ENCODE results near the gene YES1. TPM values are rescaled to one million over a fixed set of nuclear protein-coding genes. Genes with fewer than 3 reads are reported as not detected.

The YES1 gene
- total RNA-seq, 2 experiments from 2014 or later: 12.1 to 12.5 TPM

DNA sequence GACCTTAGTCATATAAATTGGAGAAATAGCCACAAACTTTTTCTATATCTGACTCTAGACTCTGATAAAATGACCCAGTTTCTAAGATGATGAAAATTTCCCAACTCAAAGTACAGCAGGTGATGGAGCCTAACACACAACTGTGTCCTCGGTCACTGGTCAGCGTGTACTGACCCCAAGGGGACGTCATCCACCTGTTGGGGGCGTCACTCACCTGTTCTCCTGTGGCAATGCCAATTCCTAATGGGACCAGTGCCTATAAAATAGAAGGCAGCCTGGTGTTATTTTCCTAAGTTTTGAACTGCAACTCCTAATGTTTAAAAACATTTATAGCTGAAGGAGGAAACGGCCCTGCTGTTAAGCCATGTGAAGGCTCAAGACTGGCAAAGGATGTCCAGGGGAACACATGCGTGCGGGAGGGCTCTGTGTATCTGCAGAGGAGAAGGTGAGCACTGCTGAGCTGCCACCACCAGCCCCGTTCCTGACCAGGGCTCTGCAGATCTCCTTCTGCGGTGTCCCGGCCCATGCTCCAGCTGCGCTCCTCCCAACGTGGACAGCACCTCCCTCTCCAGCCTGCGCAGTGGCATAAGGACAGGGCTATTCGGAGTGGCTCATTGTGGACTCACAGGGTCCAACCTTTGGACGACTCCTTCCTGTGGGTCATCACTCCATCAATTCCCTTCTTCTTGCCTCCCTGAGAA is 133.4 kb downstream of the YES1 start:
- CTCF ChIA-PET: interaction anchor here (1.4 kb wide), 1 partner anchor 34 kb away, joined by 3 read pairs; the partner anchor contains the start of gene ENOSF1
- DNase-seq (no peak), ATAC-seq (no peak)
- Mint-ChIP-seq H3K36me3 (peaks cover 53% of the 10 kb centered on the region), H3K4me3 (no peak overlapping the region), H3K9me3 (ENCODE audit: low read depth) (no peaks in the 10 kb centered on the region), H3K27me3 (no peaks in the 10 kb centered on the region), H3K27ac (no peak overlapping the region), H3K4me1 (peaks cover 38% of the 10 kb centered on the region)

DNA sequence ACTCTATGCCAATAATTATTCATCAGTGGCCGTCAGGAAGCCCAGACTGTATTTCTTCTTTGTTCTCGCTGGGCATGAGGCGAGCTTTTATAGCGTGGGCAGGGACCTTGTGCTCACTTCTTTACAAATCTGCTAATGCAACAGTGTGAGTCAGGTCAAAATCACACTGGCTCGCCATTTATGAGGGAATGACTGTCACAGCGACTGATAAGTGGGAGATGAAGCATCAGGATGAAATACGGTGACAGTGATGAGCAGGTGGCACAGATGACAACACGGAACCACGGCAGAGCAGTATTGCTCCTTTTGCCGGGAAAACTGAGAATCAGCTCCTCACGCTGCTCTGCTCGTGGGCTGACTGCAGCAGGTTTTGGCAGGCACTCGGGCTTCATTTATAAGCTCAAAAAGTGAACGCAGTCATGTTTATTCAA is 134.1 kb downstream of the YES1 start:
- Mint-ChIP-seq H3K36me3 (peaks cover 51% of the 10 kb centered on the region), H3K4me3 (no peak overlapping the region), H3K4me1 (peaks cover 32% of the 10 kb centered on the region), H3K27ac (peak overlapping the region; percentile 51), H3K27me3 (no peaks in the 10 kb centered on the region), H3K9me3 (ENCODE audit: low read depth) (no peaks in the 10 kb centered on the region)
- ATAC-seq (no peak), DNase-seq (no peak)
- CTCF ChIA-PET: no interaction called here

DNA sequence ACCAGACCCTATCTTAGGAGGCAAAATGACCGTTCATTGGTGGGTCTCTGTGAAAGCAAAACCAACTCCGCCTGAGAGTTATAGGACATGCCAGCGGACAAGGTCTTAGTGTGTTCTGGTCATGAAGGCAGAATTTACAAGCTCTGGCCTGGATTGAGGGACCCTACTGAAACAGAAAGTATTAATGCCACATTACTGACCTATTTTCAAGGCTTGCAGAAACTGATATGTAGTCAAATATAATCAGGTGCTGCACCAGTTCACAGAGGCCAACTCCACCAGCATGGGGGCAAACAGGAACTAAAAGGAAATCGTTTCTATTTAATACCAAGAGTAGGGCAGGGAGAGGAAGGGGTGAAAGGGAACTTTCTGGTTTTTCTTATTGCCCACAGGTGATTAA is 134.9 kb downstream of the YES1 start:
- H3K27me3 Mint-ChIP-seq: no peaks in the 10 kb centered on the region
- H3K4me3 Mint-ChIP-seq: no peak overlapping the region
- H3K4me1 Mint-ChIP-seq: peaks cover 25% of the 10 kb centered on the region
- DNase-seq: no peak
- no peak for ATAC-seq
- H3K27ac Mint-ChIP-seq: peak overlapping the region; percentile 78
- CTCF ChIA-PET: interaction anchor here (1.0 kb wide), 1 partner anchor 9 kb away, joined by 3 read pairs; no protein-coding TSS in a partner anchor
- peaks cover 54% of the 10 kb centered on the region for H3K36me3 Mint-ChIP-seq
- H3K9me3 Mint-ChIP-seq (ENCODE audit: low read depth): no peaks in the 10 kb centered on the region

DNA sequence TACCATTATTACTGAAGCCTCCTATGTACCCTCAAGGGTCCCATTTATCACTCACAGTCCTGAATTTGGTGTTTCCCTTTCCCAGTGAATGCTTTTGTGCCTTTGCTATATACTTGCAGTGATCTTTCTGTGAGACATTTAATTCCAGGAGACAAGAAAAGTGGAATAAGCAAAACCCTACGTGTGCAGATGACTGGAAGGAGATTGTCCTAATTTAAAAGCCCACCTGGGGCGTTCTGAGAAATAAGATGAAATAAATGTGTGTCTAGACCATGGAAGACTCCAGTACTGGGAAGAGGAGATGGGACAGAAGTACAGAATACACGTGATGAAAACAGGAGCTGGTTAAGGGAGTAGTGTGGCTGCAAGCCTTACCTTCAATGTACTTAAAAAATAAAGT is 135.3 kb downstream of the YES1 start:
- Mint-ChIP-seq H3K27me3 (no peaks in the 10 kb centered on the region), H3K4me1 (peaks cover 20% of the 10 kb centered on the region), H3K4me3 (no peak overlapping the region), H3K9me3 (ENCODE audit: low read depth) (no peaks in the 10 kb centered on the region), H3K27ac (no peak overlapping the region), H3K36me3 (peaks cover 52% of the 10 kb centered on the region)
- ATAC-seq: no peak
- no peak for DNase-seq
- CTCF ChIA-PET: interaction anchor here (1.0 kb wide), 1 partner anchor 9 kb away, joined by 3 read pairs; no protein-coding TSS in a partner anchor

DNA sequence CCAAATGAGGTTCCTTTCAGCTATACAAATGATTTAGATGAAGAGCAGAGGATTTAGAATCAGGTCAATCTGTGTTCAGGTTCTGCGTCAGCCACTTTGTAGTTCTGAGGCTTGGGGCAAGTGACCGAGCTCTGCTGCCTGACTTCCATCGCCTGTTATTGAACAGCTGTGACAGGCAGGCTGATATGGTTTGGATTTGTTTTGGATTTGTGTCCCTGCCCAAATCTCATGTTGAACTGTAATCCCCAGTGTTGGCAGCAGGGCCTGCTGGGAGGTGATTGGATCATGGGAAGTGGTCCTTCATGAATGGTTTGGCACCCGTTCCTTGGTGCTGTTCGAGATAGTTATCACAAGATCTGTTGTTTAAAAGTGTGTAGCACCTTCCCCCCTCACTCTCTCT is 136.0 kb downstream of the YES1 start:
- CTCF ChIA-PET: interaction anchor here (0.7 kb wide), 1 partner anchor 158 kb away, joined by 3 read pairs; no protein-coding TSS in a partner anchor
- Mint-ChIP-seq H3K9me3 (ENCODE audit: low read depth) (no peaks in the 10 kb centered on the region), H3K27me3 (no peaks in the 10 kb centered on the region), H3K4me1 (peaks cover 17% of the 10 kb centered on the region), H3K4me3 (no peak overlapping the region), H3K27ac (peak overlapping the region; percentile 59), H3K36me3 (peaks cover 52% of the 10 kb centered on the region)
- DNase-seq: no peak
- ATAC-seq: no peak

DNA sequence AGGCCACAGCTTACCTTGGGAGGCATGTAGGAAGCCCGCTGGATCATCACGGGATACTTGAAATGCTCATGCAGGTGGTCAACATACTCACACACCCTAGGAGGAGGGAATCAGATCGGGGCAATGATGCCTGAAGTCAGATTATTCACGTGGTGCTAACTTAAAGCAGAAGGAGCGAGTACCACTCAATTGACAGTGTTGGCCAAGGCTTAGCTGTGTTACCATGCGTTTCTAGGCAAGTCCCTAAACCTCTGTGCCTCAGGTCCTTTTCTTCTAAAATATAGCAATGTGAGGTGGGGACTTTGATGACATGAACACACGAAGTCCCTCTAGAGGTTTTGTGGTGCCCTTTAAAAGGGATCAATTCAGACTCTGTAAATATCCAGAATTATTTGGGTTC is 136.7 kb downstream of the YES1 start:
- DNase-seq (no peak), ATAC-seq (no peak)
- CTCF ChIA-PET: interaction anchor here (0.7 to 2.0 kb wide), 2 partner anchors 18 to 159 kb away, joined by 3 to 6 read pairs; partner anchors contain the start of gene TYMS
- no peaks in the 10 kb centered on the region for H3K9me3 Mint-ChIP-seq (ENCODE audit: low read depth)
- peak overlapping the region; percentile 59 for H3K27ac Mint-ChIP-seq
- peaks cover 55% of the 10 kb centered on the region for H3K36me3 Mint-ChIP-seq
- H3K4me3 Mint-ChIP-seq: no peak overlapping the region
- peaks cover 16% of the 10 kb centered on the region for H3K4me1 Mint-ChIP-seq
- no peaks in the 10 kb centered on the region for H3K27me3 Mint-ChIP-seq

DNA sequence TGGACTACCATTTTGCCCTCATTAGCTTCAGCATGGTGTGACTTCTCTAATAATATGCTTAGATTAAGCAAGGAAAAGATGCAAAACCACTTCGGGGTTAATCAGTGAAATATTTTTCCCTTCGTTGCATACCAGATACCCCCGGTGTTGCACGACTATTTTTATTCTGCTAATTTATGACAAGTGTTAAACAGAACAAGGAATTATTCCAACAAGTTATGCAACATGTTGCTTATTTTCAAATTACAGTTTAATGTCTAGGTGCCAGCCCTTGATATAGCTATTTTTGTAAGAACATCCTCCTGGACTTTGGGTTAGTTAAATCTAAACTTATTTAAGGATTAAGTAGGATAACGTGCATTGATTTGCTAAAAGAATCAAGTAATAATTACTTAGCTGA is 138.3 kb downstream of the YES1 start:
- Mint-ChIP-seq H3K4me1 (peaks cover 15% of the 10 kb centered on the region), H3K27ac (no peak overlapping the region), H3K9me3 (ENCODE audit: low read depth) (no peaks in the 10 kb centered on the region), H3K4me3 (no peak overlapping the region), H3K27me3 (no peaks in the 10 kb centered on the region), H3K36me3 (peaks cover 61% of the 10 kb centered on the region)
- DNase-seq (no peak), ATAC-seq (no peak)
- CTCF ChIA-PET: interaction anchor here (1.9 to 2.2 kb wide), 3 partner anchors 16 to 166 kb away, joined by 4 to 7 read pairs (median 6); partner anchors contain the start of gene TYMS

DNA sequence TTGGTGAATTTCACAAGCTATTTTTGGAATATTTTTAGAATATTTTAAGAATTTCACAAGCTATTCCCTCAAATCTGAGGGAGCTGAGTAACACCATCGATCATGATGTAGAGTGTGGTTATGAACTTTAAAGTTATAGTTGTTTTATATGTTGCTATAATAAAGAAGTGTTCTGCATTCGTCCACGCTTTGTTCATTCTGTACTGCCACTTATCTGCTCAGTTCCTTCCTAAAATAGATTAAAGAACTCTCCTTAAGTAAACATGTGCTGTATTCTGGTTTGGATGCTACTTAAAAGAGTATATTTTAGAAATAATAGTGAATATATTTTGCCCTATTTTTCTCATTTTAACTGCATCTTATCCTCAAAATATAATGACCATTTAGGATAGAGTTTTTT is 138.7 kb downstream of the YES1 start:
- Mint-ChIP-seq H3K27me3 (no peaks in the 10 kb centered on the region), H3K4me3 (no peak overlapping the region), H3K4me1 (peaks cover 15% of the 10 kb centered on the region), H3K9me3 (ENCODE audit: low read depth) (no peaks in the 10 kb centered on the region), H3K36me3 (peaks cover 66% of the 10 kb centered on the region), H3K27ac (no peak overlapping the region)
- no peak for ATAC-seq
- no peak for DNase-seq
- CTCF ChIA-PET: interaction anchor here (1.0 to 2.2 kb wide), 4 partner anchors 15 to 166 kb away, joined by 4 to 7 read pairs (median 6); partner anchors contain the start of gene TYMS

Other genes with a start within 250 kb of the YES1 start
- not detected for gene CETN1, start 231.9 kb downstream of the YES1 start, total RNA-seq
- gene CLUL1, start 215.3 kb downstream of the YES1 start, total RNA-seq: not detected
- 100 to 1,000 TPM; 369 TPM for gene TYMS, start 154.6 kb downstream of the YES1 start, total RNA-seq
- gene ENOSF1, start 99.6 kb downstream of the YES1 start, total RNA-seq: 10 to 100 TPM; 79.3 to 84.3 TPM
- not detected for gene ADCYAP1, start 92.6 kb upstream of the YES1 start, total RNA-seq